Activated CD4-positive, alpha-beta T cell treated with anti-CD3 and anti-CD28 coated beads, Interleukin-2, amount 50 U/mL, for 48 hours (primary cell): ENCODE measurements around the gene HGFAC.
"Not testable (repeated sequence)": the region's sequence is repeated elsewhere in the genome, so short reads cannot be mapped to it uniquely, and the experiment has no call there.

Experiments
- DNase-seq, 2 experiments: peaks; one replicate each; pipeline ENCODE4 v3.0.0-alpha.2; 2020

The HGFAC gene

GRCh38 chr4:3444351-3445110 is 2.8 kb downstream of the HGFAC start:
- DNase-seq = no peak

- DNase-seq = no peak
These were observed 3.5 kb downstream of the HGFAC start for GRCh38 chr4:3445111-3445820.

GRCh38 chr4:3445829-3446545 is 4.2 kb downstream of the HGFAC start:
- DNase-seq = no peak

- no peak for DNase-seq
These were observed 5.0 kb downstream of the HGFAC start for GRCh38 chr4:3446631-3447320.

- no peak for DNase-seq
These were observed 5.9 kb downstream of the HGFAC start for GRCh38 chr4:3447431-3448395.

- DNase-seq = no peak
These were observed 7.3 kb downstream of the HGFAC start for GRCh38 chr4:3449047-3449573.

- no peak for DNase-seq
These were observed 8.1 kb downstream of the HGFAC start for GRCh38 chr4:3449574-3450534.

GRCh38 chr4:3450643-3451042 is 8.9 kb downstream of the HGFAC start:
- no peak for DNase-seq

GRCh38 chr4:3451956-3452355 is 10.2 kb downstream of the HGFAC start:
- DNase-seq = no peak

GRCh38 chr4:3452376-3452775 is 10.6 kb downstream of the HGFAC start:
- DNase-seq = no peak

- DNase-seq = not testable (repeated sequence)
These were observed 13.8 kb downstream of the HGFAC start for GRCh38 chr4:3455596-3455995.

- no peak for DNase-seq
These were observed 16.6 kb downstream of the HGFAC start for GRCh38 chr4:3458371-3458770.

GRCh38 chr4:3459156-3459555 is 17.4 kb downstream of the HGFAC start:
- not testable (repeated sequence) for DNase-seq

GRCh38 chr4:3460926-3461325 is 19.2 kb downstream of the HGFAC start:
- DNase-seq = no peak

- no peak for DNase-seq
These were observed 19.9 kb downstream of the HGFAC start for GRCh38 chr4:3461515-3462291.

- no peak for DNase-seq
These were observed 20.6 kb downstream of the HGFAC start for GRCh38 chr4:3462321-3462789.

- DNase-seq = no peak
These were observed 21.1 kb downstream of the HGFAC start, which contains the start of gene DOK7 for GRCh38 chr4:3462790-3463415. TSS of gene DOK7 (plus strand) at chr4:3463306. CDS start at chr4:3463376, 70 bp downstream.

GRCh38 chr4:3463556-3464348 is 22.0 kb downstream of the HGFAC start:
- DNase-seq = no peak
